B cell (primary cell): Measurements from ENCODE around the gene CBL.

Experiments
- EZH2 ChIP-seq: IDR thresholded peaks from 2 replicates; pipeline ENCODE4 v1.6.1; 2012; ENCODE audit warnings: borderline replicate concordance, low read depth, mild to moderate bottlenecking, moderate library complexity, low read length; ENCODE audit not compliant: insufficient read depth, poor library complexity, severe bottlenecking
- TF ChIP-seq, protein P1 (sequence below): fragments of 200-600 bp; IDR thresholded peaks from one replicate; pipeline ENCODE4 v1.8.0; 2022; ENCODE audit warnings: antibody characterized with exemption, mild to moderate bottlenecking

DNA sequence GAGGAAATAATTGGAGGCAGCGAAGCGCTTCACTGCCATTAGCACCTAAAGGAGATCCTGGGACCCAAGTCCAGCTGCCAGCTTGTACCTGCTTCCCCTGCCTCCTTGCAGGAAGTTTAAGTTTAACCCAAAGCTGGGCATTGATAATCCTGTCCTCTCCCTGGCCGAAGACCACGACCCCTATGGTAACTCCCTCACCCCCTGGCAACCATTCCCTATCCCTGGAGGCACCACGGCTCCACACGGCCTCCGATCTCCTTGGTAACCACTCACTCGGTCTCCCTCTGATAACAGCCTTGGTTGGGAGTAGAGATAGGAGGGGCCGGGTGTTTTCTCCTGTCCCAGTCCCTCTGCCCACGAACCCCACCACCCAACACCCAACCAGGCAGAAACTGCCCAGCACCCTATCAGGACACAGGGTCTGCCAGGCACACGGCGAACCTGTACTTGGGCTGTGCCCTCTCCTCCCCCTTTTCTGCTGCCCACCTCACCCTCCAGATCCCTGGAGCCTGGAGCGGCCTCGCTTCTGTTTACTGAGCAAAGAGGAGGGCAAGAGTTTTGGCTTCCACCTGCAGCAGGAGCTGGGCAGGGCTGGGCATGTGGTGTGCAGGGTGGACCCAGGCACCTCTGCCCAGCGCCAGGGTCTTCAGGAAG, 20.0 kb upstream of the CBL start:
- TF ChIP-seq EZH2: no peak
- TF ChIP-seq, protein P1, sequence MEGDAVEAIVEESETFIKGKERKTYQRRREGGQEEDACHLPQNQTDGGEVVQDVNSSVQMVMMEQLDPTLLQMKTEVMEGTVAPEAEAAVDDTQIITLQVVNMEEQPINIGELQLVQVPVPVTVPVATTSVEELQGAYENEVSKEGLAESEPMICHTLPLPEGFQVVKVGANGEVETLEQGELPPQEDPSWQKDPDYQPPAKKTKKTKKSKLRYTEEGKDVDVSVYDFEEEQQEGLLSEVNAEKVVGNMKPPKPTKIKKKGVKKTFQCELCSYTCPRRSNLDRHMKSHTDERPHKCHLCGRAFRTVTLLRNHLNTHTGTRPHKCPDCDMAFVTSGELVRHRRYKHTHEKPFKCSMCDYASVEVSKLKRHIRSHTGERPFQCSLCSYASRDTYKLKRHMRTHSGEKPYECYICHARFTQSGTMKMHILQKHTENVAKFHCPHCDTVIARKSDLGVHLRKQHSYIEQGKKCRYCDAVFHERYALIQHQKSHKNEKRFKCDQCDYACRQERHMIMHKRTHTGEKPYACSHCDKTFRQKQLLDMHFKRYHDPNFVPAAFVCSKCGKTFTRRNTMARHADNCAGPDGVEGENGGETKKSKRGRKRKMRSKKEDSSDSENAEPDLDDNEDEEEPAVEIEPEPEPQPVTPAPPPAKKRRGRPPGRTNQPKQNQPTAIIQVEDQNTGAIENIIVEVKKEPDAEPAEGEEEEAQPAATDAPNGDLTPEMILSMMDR: no peak
